HL-60 (cell line): ENCODE data around the gene ARHGAP10.

Experiments used
- GABPA ChIP-seq: IDR thresholded peaks from 2 replicates; pipeline ENCODE4 v1.6.1; 2012; ENCODE audit warnings: low read depth
- POLR2AphosphoS5 ChIP-seq: IDR thresholded peaks from 2 replicates; pipeline ENCODE4 v1.6.1; 2012; ENCODE audit warnings: low read depth
- SPI1 ChIP-seq: IDR thresholded peaks from 2 replicates; pipeline ENCODE4 v1.6.1; 2012; ENCODE audit warnings: low read depth, mild to moderate bottlenecking, borderline replicate concordance
- TF ChIP-seq, protein P1 (sequence below): IDR thresholded peaks from one replicate; pipeline ENCODE4 v1.5.1; 2011; ENCODE audit warnings: low read length, control low read depth, inconsistent platforms; ENCODE audit not compliant: insufficient read depth
- TF ChIP-seq, protein P2 (sequence below): IDR thresholded peaks from 2 replicates; pipeline ENCODE4 v1.6.1; 2012; ENCODE audit warnings: low read depth; ENCODE audit not compliant: insufficient replicate concordance

DNA sequence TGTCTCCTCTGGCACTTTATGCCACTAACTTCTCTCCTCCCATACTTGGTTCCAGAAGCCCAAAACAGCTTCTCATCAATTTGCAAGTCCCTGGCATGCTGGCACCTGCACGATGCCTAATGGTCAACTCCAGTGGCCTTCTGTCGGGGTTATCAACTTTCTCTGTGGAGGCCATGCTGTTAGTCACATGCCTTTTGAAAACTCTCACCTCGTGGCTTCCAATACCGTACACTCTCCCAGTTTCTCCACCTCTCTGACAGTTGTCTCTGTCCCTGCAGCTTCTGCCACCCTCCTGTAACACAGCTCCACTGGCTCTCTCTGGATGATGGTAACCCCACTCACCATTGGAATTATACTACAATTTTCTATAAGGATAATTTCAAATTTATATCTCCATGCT lies 386.3 kb downstream of the ARHGAP10 start:
- TF ChIP-seq, protein P1, sequence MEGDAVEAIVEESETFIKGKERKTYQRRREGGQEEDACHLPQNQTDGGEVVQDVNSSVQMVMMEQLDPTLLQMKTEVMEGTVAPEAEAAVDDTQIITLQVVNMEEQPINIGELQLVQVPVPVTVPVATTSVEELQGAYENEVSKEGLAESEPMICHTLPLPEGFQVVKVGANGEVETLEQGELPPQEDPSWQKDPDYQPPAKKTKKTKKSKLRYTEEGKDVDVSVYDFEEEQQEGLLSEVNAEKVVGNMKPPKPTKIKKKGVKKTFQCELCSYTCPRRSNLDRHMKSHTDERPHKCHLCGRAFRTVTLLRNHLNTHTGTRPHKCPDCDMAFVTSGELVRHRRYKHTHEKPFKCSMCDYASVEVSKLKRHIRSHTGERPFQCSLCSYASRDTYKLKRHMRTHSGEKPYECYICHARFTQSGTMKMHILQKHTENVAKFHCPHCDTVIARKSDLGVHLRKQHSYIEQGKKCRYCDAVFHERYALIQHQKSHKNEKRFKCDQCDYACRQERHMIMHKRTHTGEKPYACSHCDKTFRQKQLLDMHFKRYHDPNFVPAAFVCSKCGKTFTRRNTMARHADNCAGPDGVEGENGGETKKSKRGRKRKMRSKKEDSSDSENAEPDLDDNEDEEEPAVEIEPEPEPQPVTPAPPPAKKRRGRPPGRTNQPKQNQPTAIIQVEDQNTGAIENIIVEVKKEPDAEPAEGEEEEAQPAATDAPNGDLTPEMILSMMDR = no peak
- TF ChIP-seq POLR2AphosphoS5 = no peak
- TF ChIP-seq GABPA = no peak
- no peak for TF ChIP-seq SPI1
- TF ChIP-seq, protein P2, sequence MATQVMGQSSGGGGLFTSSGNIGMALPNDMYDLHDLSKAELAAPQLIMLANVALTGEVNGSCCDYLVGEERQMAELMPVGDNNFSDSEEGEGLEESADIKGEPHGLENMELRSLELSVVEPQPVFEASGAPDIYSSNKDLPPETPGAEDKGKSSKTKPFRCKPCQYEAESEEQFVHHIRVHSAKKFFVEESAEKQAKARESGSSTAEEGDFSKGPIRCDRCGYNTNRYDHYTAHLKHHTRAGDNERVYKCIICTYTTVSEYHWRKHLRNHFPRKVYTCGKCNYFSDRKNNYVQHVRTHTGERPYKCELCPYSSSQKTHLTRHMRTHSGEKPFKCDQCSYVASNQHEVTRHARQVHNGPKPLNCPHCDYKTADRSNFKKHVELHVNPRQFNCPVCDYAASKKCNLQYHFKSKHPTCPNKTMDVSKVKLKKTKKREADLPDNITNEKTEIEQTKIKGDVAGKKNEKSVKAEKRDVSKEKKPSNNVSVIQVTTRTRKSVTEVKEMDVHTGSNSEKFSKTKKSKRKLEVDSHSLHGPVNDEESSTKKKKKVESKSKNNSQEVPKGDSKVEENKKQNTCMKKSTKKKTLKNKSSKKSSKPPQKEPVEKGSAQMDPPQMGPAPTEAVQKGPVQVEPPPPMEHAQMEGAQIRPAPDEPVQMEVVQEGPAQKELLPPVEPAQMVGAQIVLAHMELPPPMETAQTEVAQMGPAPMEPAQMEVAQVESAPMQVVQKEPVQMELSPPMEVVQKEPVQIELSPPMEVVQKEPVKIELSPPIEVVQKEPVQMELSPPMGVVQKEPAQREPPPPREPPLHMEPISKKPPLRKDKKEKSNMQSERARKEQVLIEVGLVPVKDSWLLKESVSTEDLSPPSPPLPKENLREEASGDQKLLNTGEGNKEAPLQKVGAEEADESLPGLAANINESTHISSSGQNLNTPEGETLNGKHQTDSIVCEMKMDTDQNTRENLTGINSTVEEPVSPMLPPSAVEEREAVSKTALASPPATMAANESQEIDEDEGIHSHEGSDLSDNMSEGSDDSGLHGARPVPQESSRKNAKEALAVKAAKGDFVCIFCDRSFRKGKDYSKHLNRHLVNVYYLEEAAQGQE = no peak
